Activated naive CD4-positive, alpha-beta T cell (primary cell): ENCODE data around the gene WDR64.

Source experiments
- DNase-seq, 4 experiments: peaks; one replicate each; lab custom pipeline; 2025; lab: John Stamatoyannopoulos, UW

Gene WDR64

GRCh38 chr1:241738284-241739078 is 86.4 kb downstream of the WDR64 start:
- DNase-seq, result no peak

GRCh38 chr1:241742084-241742483 is 90.0 kb downstream of the WDR64 start:
- DNase-seq, result no peak

- no peak for DNase-seq
Observed at GRCh38 chr1:241744591-241744990, 92.5 kb downstream of the WDR64 start.

DNA sequence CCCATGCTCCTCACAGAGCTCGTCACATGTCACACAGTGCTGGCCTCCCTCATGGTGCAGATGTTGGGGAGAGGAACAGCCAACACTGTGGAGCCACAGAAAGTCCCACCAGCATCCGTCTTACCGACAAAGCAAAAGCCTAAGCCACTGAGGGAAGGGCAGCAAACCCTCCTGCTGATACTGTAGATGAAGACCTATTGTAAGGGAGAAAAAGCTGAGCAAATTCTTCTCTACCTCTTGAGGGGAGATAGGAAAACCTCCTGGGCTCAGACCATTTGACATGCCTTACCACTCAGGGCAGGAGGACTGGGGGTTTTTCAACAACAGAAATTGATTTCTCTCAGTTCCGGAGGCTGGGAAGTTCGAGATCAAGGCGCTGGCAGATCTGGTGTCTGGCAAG is 95.9 kb downstream of the WDR64 start:
- DNase-seq, result no peak

DNA sequence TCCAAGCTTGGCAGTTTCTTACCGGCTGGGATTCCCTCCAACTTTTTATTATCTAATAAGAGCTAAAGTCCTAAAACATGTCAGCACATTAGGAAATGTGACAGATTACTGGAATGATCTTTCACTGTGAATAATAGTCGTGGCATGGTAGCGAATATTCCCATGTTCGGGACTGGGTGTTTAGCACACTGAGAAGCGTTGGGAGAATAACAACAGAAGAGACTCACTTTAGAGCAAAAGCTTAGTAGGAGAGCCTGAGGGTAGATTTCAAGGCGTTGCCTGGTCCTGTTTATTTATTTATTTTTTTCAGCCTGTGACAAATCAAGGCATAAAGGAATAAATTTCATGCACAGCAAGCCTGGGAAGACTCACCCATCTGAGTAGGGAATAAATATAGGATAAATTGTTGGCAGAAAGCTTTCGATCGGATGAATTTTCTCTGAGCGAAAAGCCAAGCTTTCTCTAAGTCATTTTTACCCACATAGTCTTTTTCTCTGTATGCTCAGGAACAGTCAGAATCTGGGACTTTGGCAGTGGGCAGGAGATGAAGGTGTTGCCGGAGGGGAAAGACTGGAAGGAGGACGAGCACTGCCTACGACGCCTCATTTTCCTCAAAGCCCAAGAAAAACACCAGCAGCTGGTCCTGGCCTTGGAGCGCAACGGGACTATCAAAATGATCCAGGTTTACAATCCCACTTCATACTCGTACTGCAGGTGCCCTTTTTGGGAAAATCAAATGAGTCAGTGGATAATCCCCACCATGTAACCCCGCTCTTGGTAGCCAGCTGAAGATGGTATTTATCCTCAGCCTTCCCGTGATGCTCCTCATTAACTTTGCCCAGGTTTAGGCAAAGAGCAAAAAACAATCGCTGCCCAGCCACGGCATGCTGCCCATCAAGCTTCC is 97.2 kb downstream of the WDR64 start:
- DNase-seq, result no peak

DNA sequence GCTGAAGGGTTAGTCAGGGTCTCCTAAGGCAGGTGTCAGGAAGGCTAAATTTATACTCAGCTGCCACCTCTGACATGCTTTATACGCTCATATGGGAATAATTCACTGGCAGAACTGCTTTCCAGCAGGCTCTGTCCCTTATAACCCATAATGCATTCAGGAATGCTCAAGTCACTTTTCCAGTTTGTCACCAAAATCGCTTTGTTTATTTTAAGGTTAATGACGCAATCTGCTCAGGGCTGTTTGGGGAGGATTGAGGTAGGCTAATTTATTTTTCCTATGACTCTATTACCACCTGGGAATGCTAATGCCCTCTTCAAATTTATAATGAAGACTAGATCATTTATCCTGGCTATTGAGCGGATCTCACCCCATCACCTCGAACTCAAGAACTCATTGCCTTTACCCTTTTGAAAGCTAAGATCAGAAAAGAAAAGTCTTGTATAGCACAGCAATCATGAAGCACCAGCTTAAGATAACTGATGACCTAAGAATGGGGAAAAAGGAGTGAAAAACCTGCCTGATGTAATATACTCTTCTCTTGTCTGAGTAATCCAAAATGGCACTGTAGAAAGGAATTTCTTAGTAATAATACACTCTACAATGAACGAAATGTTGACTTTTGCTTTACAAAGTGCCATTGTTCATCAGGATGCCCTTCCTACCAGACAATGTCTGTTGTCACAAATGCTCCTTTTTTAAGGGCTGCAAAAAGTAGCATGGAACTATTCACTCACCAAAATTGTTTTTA is 98.0 kb downstream of the WDR64 start:
- DNase-seq, result no peak

- DNase-seq, result no peak
Observed at GRCh38 chr1:241751524-241751923, 99.4 kb downstream of the WDR64 start.

DNA sequence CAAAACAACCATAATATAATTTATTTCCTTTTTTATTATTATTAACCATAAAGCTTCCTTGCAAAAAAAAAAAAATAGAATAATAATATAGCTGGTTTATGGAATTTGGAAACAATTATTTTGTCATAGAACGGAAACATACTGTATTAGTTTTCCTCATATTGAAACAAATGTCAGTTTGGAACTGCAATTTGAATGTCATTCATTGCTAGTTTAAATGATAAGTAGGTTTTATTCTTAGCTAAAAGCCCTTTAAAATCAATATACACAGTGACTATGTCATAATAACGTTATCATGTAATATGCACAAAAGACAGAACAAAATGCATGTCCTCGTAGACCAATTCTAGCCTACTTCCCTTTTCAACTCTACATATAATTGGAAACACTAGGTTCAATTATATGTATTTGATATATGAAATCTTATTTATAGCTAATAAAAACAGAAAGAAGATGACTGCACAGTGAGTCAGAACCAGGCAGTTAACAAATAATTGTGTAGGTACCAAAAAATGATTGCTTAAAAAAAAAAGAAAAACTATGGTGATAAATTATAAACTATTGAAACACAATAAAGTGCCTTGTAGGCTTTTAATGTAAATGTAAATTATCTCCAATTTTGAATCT is 110.7 kb downstream of the WDR64 start:
- DNase-seq, result no peak

DNA sequence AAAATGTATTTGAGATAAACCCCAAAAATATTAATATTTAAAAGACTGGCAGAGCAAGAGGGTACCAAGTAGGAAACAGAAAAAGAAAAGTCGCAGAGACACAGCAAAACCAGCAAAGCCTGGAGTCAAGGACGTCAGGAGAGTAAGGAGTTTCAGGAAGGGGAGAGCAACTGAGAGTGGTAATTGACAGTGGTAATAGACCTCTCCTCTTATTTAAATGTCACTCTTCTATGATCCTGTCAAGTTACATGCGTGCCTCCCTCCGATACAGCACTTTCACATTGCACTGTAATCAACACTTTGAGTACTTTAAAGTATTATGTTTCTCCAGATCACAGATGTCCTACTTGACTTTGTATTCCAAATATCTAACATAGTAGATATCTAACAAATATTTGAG is 113.3 kb downstream of the WDR64 start:
- DNase-seq, result no peak

DNA sequence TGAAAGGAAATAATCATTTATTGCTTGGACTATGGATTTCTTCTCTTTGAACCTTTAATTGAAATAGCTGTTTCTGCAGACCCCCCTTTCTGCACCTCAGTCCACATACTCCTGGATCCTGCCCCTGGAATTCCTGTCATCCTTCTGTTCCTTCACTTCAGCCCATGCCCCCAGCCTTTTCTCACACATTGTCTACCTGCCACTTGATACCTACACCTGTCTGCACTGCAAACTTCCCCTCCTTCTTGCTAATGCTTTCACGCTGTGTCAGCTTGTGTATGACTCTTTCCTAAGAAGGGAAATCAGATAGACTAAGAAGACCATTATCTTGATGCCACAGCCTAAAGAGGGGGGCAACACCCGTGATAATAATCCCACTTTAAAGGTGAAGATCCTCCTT is 115.7 kb downstream of the WDR64 start:
- no peak for DNase-seq

DNA sequence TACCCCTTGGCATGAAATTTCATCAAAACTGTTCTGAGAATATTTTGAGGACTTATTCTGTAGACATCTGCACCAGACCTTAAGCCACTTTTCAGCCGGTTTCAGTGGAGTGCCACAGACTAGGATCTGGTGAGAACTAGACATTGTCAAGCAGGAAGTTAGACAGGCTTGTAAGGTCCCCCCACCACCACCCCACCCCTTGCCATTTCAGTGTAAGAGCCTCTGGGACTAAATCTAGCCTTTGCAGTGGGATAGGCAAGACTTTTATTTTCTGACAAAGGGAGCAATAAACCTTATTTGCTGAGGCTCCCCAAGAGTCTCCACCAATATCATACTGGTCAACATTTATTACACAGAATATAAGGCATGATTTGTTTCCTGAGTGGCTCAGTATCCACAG is 118.0 kb downstream of the WDR64 start:
- DNase-seq, result no peak

DNA sequence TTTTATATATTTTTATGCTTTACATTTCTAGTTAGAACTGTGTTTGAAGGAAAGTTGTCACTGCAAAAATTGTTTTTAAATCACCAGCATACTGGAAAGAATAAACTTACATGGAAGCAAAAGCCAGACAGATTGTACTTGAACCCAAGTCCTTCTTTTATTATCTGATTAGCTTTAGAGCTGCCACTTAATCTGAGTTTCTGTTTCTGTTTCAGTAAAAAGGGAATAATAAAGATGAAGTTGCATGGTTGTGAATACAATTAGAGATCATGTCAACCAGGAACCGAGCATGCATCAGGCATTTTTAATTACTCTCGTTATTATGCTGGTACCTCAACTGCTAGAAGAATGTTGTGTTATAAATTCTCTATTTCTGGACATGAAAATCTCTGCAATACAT is 119.0 kb downstream of the WDR64 start:
- DNase-seq, result no peak

DNA sequence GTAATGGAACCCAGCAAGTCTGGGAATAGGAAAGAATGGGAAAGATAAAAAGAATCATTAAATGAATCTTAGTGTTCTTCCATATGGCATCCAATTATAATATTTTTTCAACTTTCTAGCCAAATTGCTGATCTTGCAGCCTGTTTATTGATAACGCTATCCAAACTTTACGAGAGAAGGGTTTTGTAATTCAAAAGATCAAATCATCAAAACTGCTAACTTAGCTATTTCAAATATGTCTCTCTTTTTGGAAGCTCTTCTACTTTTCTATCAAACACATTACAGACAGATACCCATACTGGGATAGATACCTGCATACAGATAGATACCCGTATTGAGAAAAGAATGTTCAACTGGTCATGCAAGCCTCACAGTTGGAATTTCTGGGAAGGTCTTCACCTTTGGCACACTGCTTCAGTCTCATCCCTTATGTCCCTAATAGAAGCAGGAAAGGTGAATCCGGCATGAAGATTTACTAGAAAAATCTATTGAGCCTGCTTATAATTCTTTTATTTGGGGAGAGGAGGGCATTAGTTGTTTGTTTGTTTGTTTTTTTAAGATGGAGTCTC is 120.9 kb downstream of the WDR64 start:
- DNase-seq, result no peak

DNA sequence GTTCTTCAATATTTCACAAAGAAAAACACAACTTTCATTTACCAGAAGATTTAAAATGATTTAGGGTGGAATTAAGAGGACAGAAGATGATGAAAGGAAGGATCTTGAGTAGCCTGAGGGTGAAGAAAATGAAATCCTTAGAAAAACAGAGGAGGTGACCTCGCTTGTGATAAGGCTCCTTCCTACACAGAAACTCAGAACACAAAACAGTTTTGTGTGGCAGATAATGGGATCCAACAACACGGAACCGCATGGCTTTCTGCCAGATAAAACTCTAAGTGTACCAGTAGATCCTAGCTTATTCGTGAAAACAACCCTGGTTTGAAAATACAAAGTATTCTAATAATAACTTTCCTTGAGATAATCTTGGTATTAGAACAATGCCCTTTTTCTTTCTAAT is 121.9 kb downstream of the WDR64 start:
- no peak for DNase-seq

GRCh38 chr1:241775021-241775420 is 122.9 kb downstream of the WDR64 start:
- DNase-seq, result no peak

- DNase-seq, result no peak
Observed at GRCh38 chr1:241776911-241777310, 124.8 kb downstream of the WDR64 start.

- DNase-seq, result no peak
Observed at GRCh38 chr1:241778117-241778516, 126.0 kb downstream of the WDR64 start.

- DNase-seq, result no peak
Observed at GRCh38 chr1:241779897-241780296, 127.8 kb downstream of the WDR64 start.

DNA sequence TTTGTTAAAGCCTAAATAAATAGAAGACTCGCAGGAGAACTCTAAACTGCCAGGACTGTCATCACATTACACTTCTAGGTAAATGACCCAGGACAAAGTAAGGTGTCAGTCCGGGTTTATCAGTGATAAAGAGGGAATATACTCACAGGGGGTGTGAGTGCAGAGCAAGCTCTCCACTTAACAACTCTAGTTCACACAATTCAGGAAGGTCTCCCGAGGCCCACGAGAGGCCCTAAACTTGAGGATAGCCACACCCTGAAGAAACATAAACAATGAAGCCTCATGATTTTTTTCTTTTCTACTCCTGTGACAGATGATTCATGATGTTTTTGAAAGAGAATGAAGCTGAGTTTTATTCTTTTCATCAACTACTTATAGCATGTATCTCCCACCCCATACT is 130.3 kb downstream of the WDR64 start:
- no peak for DNase-seq

DNA sequence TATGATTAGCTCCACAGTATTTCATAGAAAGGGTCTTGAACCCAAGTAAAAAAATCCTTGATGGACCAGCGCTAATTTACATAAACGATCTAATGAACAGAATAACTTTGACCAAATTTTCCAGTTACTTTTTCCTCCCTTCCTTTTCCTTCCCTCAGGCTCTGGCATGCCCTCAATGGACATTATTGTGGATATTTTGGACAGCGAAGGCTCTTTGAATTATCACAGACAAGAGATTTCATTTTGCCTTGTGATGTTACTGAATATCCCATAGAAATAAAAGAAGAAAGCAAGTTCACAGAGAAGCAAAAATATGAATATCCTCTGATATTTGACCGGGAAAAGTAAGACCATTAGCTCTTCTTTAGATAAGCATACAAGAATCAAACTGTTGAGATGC is 135.6 kb downstream of the WDR64 start:
- DNase-seq, result no peak

DNA sequence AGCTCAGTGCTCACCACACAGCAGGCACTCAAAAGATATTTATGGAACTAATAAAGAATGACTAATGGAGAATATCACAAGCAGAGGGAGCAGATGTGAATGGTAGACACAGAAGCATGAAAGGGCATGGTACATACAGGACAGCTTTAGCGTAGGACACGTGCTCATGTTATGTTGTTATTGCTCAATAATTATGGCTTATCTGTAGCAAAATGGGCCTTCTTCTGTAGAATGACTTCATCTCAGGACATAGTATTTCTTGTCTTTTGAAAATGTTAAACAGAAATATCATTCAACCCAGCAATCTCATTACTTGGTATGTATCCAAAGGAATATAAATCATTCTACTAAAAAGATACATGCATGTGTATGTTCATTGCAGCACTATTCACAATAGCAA is 137.0 kb downstream of the WDR64 start:
- DNase-seq, result no peak

DNA sequence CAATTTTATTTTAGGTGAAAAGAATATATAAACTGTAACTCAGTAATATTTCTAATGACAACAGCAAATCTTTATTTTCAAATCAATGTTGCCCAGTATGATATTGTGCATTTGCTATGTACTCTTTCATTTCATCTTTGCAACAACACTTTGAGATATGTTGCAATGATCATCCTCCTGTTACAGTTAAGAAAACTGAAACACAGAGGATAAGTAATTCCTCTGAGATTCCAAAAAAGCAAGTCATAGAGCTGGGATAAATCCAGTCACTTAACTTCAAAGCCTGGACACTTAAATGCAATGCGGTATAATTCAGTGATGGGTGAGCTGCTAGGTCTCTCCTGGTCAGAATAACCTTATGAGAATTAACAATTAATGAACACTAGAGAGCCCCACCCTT is 147.3 kb downstream of the WDR64 start:
- DNase-seq, result no peak
